NCI-H1930 (cell line): ENCODE data around the gene PIK3R1.

ENCODE experiments used
- DNase-seq, 2 experiments: peaks; one replicate each; lab custom pipeline; 2025; lab: John Stamatoyannopoulos, UW

Gene PIK3R1

GRCh38 chr5:68271124-68271523, 55.6 kb downstream of the PIK3R1 start:
- DNase-seq: no peak

GRCh38 chr5:68272289-68272688, 56.7 kb downstream of the PIK3R1 start:
- DNase-seq: no peak

- DNase-seq: no peak
These were observed 58.3 kb downstream of the PIK3R1 start for GRCh38 chr5:68273717-68274409.

- DNase-seq: no peak
These were observed 59.5 kb downstream of the PIK3R1 start for GRCh38 chr5:68274847-68275651.

- no peak for DNase-seq
These were observed 61.2 kb downstream of the PIK3R1 start for GRCh38 chr5:68276740-68277139.

GRCh38 chr5:68277431-68277830, 61.9 kb downstream of the PIK3R1 start:
- no peak for DNase-seq

- no peak for DNase-seq
These were observed 64.4 kb downstream of the PIK3R1 start for GRCh38 chr5:68279984-68280383.

- no peak for DNase-seq
These were observed 66.4 kb downstream of the PIK3R1 start for GRCh38 chr5:68282001-68282400.

GRCh38 chr5:68283766-68284165, 68.2 kb downstream of the PIK3R1 start:
- DNase-seq: no peak

GRCh38 chr5:68285075-68285840, 69.7 kb downstream of the PIK3R1 start:
- no peak for DNase-seq

- no peak for DNase-seq
These were observed 70.5 kb downstream of the PIK3R1 start for GRCh38 chr5:68285851-68286611.

GRCh38 chr5:68286612-68286912, 71.0 kb downstream of the PIK3R1 start:
- DNase-seq: no peak

- no peak for DNase-seq
These were observed 72.0 kb downstream of the PIK3R1 start for GRCh38 chr5:68287631-68287975.

- DNase-seq: no peak
These were observed 72.6 kb downstream of the PIK3R1 start for GRCh38 chr5:68287976-68288706.

GRCh38 chr5:68288707-68289134, 73.2 kb downstream of the PIK3R1 start:
- DNase-seq: no peak

- no peak for DNase-seq
These were observed 73.9 kb downstream of the PIK3R1 start for GRCh38 chr5:68289498-68289897.

GRCh38 chr5:68290260-68290674, 74.7 kb downstream of the PIK3R1 start:
- no peak for DNase-seq

- DNase-seq: no peak
These were observed 75.3 kb downstream of the PIK3R1 start for GRCh38 chr5:68290847-68291246.

- no peak for DNase-seq
These were observed 76.8 kb downstream of the PIK3R1 start for GRCh38 chr5:68292316-68292715.

GRCh38 chr5:68295772-68296171, 80.2 kb downstream of the PIK3R1 start:
- no peak for DNase-seq

GRCh38 chr5:68296895-68297294, 81.3 kb downstream of the PIK3R1 start:
- no peak for DNase-seq

GRCh38 chr5:68297656-68298055, 82.1 kb downstream of the PIK3R1 start:
- DNase-seq: no peak
